Stimulated activated naive CD8-positive, alpha-beta T cell treated with anti-CD3 and anti-CD28 coated beads, Interleukin-15, Interleukin-2, amounts not matched to agents 100 ng/mL and 50 ng/mL, for 24 hours (primary cell): ENCODE measurements around the gene PAXX.

ENCODE experiments used
- H3K27ac Mint-ChIP-seq: one replicate; pipeline ENCODE4 v1.8.0; 2021; ENCODE audit warnings: mild to moderate bottlenecking, mixed read lengths
- H3K27me3 Mint-ChIP-seq: one replicate; pipeline ENCODE4 v1.8.0; 2021; ENCODE audit warnings: mixed read lengths
- H3K36me3 Mint-ChIP-seq: one replicate; pipeline ENCODE4 v1.8.0; 2021; ENCODE audit warnings: low read depth, mixed read lengths
- H3K4me1 Mint-ChIP-seq: one replicate; pipeline ENCODE4 v1.8.0; 2021; ENCODE audit warnings: low read depth, mixed read lengths
- H3K4me3 Mint-ChIP-seq: one replicate; pipeline ENCODE4 v1.8.0; 2021; ENCODE audit warnings: mild to moderate bottlenecking, mixed read lengths
- H3K9me3 Mint-ChIP-seq: one replicate; pipeline ENCODE4 v1.8.0; 2021; ENCODE audit warnings: mixed read lengths

Gene PAXX

DNA sequence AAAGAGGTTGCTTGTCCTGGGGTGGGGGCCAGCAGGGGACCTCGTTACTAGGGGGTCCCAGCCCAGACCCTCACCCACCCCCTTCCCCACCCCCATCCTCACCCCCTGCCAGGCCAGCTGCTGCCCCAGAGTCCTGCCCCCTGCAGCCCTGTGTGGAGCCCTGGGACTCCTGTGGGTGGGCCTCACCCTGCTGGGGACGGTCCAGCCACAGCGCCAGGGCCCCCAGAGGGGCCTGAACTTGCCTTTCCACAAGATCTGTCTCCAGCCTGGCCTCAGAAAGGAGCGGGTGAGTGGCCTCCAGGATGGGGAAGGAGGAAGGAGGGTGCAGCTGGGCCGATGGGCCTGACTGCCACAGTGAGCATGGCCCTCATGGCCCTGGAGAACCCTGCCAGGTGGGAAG, 22.4 kb upstream of the PAXX start:
- Mint-ChIP-seq H3K9me3 (no peaks in the 10 kb centered on the region), H3K4me3 (no peak overlapping the region), H3K4me1 (peaks cover 14% of the 10 kb centered on the region), H3K36me3 (no peaks in the 10 kb centered on the region), H3K27me3 (no peaks in the 10 kb centered on the region), H3K27ac (no peak overlapping the region)

DNA sequence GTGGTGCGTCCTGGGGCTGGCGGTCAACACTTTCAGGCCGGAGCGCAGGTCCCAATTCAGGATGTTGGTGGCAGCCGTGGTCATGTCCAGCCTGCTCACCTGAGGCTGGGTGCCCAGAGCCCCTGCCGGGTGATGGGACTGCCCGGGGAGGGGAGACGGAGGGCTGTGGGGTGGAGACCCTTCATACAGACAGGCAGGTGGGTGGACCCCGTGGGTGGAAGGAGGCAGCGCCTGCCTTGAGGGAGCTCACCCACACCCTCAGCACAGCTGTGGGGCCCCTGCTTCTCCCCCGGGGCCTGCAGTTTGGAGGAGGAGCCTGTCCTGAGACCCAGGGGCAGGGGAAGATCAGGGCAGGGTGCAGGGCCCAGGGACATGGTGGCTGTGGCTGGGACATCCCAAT, 21.9 kb upstream of the PAXX start:
- no peaks in the 10 kb centered on the region for H3K27me3 Mint-ChIP-seq
- H3K36me3 Mint-ChIP-seq = no peaks in the 10 kb centered on the region
- no peak overlapping the region for H3K27ac Mint-ChIP-seq
- H3K4me1 Mint-ChIP-seq = peaks cover 17% of the 10 kb centered on the region
- no peaks in the 10 kb centered on the region for H3K9me3 Mint-ChIP-seq
- H3K4me3 Mint-ChIP-seq = no peak overlapping the region

DNA sequence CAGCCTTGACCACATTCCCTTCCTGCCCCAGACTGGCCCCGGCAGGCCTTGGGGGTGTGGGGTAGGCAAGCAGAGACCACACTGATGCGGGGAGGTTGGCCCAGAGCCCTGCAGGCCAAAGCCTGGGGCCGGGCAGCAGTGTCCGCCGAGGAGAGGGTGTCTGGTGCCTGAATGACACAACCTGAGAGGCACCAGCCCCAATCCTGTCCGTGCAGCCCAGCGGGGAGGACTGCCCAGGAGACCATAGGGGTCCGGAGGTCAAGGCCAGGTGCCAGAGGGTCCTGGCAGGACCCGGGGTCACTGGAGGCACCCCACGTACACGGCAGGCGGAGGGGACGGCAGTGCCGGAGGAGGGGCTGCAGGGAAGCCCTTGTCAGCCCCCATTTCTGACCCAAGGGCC, 20.5 kb upstream of the PAXX start:
- no peaks in the 10 kb centered on the region for H3K27me3 Mint-ChIP-seq

DNA sequence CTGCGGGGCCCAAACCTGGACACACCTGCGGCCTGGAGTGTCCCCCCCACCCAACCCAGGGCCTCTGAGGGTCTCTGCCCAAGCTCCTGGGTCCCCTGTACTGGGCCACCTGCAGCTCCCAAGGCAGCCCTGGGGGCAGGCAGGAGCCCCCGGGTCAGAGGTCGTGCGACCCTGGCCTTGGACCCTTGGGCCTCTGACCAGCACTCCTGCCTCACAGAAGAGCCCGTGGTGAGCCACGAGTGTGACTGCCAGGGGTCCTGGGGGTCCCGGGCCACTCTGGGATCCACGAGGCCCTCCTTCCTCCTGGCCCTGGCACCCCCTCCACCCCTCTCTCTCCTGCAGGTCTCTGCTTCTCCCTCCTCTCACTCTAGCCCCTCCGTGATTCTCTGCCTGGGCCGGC, 19.9 kb upstream of the PAXX start:
- Mint-ChIP-seq H3K36me3 (no peaks in the 10 kb centered on the region), H3K4me1 (peaks cover 17% of the 10 kb centered on the region), H3K9me3 (no peaks in the 10 kb centered on the region), H3K27ac (no peak overlapping the region), H3K4me3 (no peak overlapping the region), H3K27me3 (no peaks in the 10 kb centered on the region)

More for the DNA sequence above, 20.5 kb upstream of the PAXX start:
- Mint-ChIP-seq H3K4me1 (peaks cover 17% of the 10 kb centered on the region), H3K9me3 (no peaks in the 10 kb centered on the region), H3K27ac (no peak overlapping the region), H3K36me3 (no peaks in the 10 kb centered on the region), H3K4me3 (no peak overlapping the region)

DNA sequence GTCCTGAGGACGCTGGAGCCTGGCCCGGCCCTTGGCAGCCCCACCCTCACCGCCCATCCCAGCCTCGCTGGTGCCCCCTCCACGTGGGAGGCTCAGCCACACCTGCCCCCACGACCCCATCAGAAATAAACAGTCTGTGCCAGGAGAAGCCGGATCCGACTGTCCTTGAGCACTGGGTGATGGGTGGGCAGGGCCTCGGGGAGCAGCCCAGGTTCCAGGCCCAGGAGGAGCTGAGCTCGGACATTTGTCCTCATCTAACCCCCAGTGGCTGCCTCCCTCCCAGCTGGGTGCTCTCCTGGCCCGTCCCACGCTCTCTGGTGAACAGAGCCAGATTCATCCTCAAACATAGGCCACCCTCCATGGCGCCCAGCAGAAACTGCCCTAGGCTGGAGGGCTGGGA, 19.5 kb upstream of the PAXX start:
- Mint-ChIP-seq H3K36me3 (no peaks in the 10 kb centered on the region), H3K9me3 (no peaks in the 10 kb centered on the region), H3K4me1 (peaks cover 17% of the 10 kb centered on the region), H3K4me3 (no peak overlapping the region), H3K27ac (no peak overlapping the region), H3K27me3 (no peaks in the 10 kb centered on the region)

DNA sequence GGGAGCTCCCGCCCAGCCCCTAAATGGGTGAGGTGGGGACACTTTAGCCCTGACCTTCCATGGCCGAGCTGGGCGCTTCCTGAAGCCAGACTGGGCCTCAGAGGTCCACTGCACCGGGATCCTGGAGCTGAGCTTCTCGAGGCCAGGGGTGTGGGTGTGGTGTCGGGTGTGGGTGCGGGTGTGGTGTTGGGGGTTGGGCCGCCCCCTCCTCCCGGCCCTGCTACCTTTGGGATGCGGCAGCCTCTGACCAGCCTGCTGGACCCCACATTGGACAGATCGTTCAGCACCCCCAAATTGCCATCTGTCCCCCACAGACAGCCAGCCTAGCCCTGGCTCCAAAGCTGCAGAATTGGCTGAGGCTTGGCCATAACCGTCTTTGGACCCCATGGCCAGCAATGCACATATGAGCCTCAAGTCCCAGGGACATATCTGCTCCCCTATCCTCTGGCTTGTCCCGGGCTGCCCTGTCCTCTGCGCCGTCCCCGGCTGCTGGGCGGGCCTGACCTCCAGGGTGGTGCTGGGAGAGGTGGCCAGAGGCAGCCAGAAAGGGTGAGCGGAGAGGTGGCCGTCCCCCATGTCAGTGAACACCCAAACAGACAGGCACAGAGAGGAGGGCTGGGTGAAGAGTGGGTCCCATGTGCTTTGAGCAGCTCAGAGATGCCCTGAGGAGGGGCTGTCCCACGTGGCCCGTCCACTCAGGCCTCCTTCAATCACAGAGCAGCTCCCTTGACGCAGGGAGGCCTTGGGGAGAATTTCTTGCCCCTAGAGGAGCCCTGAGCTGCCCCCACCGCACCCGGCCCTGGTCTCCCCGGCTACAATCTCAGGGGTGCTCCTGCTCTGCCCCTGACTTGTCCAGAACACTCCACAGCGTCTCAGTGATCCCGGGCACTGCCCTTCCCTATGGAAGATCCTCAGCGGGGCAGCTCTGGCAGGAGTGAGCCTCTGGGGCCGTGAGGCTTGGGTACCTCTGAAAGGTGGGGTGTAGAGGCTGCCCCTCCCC, 18.3 kb upstream of the PAXX start:
- H3K9me3 Mint-ChIP-seq = no peaks in the 10 kb centered on the region
- no peaks in the 10 kb centered on the region for H3K27me3 Mint-ChIP-seq
- peaks cover 17% of the 10 kb centered on the region for H3K4me1 Mint-ChIP-seq
- H3K36me3 Mint-ChIP-seq = no peaks in the 10 kb centered on the region
- no peak overlapping the region for H3K27ac Mint-ChIP-seq
- no peak overlapping the region for H3K4me3 Mint-ChIP-seq

DNA sequence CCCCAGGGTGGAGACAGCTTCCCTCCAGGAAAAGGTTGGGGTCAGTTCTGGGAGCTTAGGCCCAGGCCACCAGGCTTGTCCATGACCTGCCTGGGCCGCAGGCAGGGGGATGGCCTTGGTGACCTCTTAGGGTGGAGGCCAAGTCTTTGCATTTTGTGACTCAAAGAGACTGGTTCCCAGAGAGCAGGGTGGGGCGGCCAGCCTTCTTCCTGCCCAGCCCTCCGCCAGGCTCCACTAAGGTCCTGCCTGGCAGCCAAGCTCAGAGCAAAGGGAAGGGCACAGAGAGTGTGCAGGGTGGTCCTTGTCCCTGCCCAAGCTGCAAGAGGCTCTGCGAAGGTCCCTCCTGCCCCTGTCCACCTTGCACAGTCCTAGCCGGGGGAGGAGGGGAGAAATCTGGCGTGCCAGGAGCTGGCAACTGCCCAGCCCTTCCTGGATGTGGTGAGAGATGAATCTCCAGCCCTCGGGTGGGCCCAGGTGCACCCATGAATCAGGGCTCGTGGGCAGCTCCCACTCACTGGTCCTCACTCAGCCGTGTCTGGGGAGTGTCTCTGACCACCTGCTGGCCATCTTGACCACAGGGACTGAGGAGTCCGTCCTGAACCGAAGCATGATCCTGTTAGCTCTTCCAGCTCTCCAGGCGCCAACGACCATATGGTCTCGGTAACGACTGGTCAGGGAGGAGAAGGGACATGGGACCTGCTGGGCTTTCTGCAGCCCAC, 17.2 kb upstream of the PAXX start:
- peaks cover 17% of the 10 kb centered on the region for H3K4me1 Mint-ChIP-seq
- H3K9me3 Mint-ChIP-seq = no peaks in the 10 kb centered on the region
- H3K27me3 Mint-ChIP-seq = no peaks in the 10 kb centered on the region
- H3K4me3 Mint-ChIP-seq = no peak overlapping the region
- no peak overlapping the region for H3K27ac Mint-ChIP-seq
- H3K36me3 Mint-ChIP-seq = no peaks in the 10 kb centered on the region

DNA sequence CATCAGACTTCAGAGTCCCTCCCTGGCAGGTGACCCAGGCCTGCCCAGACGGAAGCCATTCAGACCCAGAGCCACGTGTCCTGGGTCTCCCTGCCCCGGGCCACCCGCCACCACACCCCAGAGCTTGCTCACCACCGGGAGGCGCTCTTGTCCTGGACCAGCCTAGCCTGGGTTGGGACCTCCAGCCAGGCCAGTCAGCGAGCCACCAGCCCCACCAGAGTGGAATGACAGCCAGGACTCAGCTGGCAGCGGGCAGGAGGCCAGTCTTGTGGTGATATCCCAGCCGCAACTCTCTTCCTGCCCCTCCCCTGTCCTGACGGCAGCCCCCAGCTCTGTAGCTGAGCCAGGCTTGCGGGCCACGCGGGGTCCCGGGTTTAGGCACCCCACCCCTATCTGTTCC, 16.6 kb upstream of the PAXX start:
- no peak overlapping the region for H3K4me3 Mint-ChIP-seq
- no peaks in the 10 kb centered on the region for H3K27me3 Mint-ChIP-seq
- no peak overlapping the region for H3K27ac Mint-ChIP-seq
- peaks cover 17% of the 10 kb centered on the region for H3K4me1 Mint-ChIP-seq
- H3K9me3 Mint-ChIP-seq = no peaks in the 10 kb centered on the region
- no peaks in the 10 kb centered on the region for H3K36me3 Mint-ChIP-seq

DNA sequence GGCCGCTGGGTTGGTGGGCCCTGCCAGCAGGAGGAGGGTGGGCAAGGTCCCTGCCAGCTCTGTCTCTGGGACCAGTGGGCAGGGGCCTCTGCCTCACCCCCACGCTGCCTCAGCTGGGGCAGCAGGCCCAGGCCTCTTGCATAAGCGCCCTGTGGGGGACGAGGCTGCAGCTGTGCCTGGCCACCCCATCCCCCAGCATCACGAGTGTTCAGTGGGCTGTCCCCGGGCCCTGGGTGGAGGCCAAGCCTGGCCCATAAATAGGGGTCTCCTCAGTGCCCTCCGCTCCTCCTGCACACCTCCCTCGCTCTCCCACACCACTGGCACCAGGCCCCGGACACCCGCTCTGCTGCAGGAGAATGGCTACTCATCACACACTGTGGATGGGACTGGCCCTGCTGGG, 15.0 kb upstream of the PAXX start, which contains the start of gene PTGDS:
Gene PTGDS (plus strand): TSS at position 282 of the 400 bp plus-strand sequence. CDS start 75 bp downstream, at position 357.
- H3K4me1 Mint-ChIP-seq = peaks cover 17% of the 10 kb centered on the region
- no peaks in the 10 kb centered on the region for H3K9me3 Mint-ChIP-seq
- H3K4me3 Mint-ChIP-seq = no peak within 1 kb of the TSS
- no peaks in the 10 kb centered on the region for H3K36me3 Mint-ChIP-seq
- no peak within 1 kb of the TSS for H3K27ac Mint-ChIP-seq
- H3K27me3 Mint-ChIP-seq = no peaks in the 10 kb centered on the region

DNA sequence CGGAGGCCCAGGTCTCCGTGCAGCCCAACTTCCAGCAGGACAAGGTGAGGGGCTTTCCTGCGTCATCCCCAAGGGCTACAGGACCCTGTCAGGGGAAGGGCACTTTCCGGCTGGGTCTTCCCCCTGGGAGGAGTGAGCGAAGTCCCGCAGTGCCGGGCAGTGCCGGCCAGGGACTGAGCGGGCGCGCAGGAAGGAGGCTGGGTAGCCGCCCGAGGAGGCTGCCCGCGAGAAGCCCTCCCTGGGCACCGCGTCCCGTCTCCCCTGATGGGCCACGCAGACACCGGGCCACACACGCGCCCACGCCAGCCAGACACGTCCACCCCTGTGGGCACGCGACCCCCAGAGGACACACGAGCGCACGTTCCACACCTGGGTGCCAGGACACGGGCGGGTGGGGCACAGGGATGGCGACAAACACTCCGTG, 14.6 kb upstream of the PAXX start:
- no peaks in the 10 kb centered on the region for H3K9me3 Mint-ChIP-seq
- H3K27me3 Mint-ChIP-seq = no peaks in the 10 kb centered on the region
- H3K27ac Mint-ChIP-seq = no peak overlapping the region
- no peaks in the 10 kb centered on the region for H3K36me3 Mint-ChIP-seq
- peaks cover 17% of the 10 kb centered on the region for H3K4me1 Mint-ChIP-seq
- no peak overlapping the region for H3K4me3 Mint-ChIP-seq

DNA sequence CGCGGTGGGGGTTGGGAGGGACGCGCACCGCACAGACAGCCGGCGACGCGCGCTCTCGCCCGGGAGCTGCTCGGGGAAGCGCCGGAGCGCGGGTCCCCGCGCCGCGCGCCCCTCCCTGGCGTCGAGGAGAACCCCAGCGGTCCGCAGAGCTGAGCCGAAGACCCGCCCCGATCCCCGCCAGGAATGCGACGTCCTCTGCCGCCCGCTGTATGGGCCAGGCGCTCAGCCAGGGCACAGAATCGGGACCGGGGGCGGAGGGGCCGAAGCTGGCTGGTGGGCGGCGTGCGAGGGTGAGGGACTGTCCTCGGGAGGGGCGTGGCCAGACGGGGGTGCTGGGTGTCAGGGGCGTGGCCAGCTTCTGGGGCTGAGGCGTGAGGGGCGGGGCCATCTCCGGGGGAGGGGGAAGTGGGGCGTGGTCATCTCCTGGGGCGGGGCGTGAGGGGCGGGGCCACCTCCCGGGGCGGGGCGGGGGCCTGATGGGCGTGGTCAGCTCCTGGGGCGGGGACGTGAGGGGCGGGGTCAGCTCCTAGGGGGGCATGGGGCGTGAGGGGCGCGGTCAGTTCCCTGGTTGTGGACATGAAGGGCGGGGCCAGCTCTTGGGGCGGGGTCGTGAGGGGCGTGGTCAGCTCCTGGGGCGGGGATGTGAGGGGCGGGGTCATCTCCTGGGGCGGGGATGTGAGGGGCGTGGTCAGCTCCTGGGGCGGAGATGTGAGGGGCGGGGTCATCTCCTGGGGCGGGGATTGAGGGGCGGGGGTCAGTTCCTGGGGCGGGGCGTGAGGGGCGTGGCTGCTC, 14.0 kb upstream of the PAXX start:
- no peaks in the 10 kb centered on the region for H3K9me3 Mint-ChIP-seq
- peaks cover 17% of the 10 kb centered on the region for H3K4me1 Mint-ChIP-seq
- H3K4me3 Mint-ChIP-seq = no peak overlapping the region
- no peak overlapping the region for H3K27ac Mint-ChIP-seq
- H3K36me3 Mint-ChIP-seq = no peaks in the 10 kb centered on the region
- H3K27me3 Mint-ChIP-seq = no peaks in the 10 kb centered on the region

DNA sequence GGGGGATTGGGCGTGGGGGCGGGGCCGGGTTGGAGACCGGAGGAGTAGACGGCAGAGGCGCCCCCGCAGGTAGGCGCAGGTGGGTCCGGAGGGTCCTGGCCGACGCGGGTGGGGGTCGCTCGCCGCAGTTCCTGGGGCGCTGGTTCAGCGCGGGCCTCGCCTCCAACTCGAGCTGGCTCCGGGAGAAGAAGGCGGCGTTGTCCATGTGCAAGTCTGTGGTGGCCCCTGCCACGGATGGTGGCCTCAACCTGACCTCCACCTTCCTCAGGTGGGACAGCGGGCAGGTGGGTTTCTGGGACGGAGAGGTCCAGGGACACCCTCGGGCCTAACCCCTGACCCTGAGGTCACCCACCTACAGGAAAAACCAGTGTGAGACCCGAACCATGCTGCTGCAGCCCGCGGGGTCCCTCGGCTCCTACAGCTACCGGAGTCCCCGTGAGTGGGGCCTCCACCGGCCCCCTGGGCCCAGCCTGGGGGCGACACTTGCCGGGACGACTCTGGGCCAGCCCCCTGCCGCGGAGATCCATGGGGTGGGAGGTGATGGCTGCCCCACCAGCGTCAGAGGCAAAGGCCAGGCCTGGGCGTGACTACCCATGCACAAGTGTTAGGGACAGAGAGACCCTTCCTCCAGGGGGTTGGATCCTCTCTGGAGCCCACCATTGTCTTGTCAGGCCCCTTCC, 13.2 kb upstream of the PAXX start:
- H3K27ac Mint-ChIP-seq = no peak overlapping the region
- no peak overlapping the region for H3K4me3 Mint-ChIP-seq
- peaks cover 4% of the 10 kb centered on the region for H3K27me3 Mint-ChIP-seq
- H3K9me3 Mint-ChIP-seq = no peaks in the 10 kb centered on the region
- peaks cover 17% of the 10 kb centered on the region for H3K4me1 Mint-ChIP-seq
- H3K36me3 Mint-ChIP-seq = no peaks in the 10 kb centered on the region

DNA sequence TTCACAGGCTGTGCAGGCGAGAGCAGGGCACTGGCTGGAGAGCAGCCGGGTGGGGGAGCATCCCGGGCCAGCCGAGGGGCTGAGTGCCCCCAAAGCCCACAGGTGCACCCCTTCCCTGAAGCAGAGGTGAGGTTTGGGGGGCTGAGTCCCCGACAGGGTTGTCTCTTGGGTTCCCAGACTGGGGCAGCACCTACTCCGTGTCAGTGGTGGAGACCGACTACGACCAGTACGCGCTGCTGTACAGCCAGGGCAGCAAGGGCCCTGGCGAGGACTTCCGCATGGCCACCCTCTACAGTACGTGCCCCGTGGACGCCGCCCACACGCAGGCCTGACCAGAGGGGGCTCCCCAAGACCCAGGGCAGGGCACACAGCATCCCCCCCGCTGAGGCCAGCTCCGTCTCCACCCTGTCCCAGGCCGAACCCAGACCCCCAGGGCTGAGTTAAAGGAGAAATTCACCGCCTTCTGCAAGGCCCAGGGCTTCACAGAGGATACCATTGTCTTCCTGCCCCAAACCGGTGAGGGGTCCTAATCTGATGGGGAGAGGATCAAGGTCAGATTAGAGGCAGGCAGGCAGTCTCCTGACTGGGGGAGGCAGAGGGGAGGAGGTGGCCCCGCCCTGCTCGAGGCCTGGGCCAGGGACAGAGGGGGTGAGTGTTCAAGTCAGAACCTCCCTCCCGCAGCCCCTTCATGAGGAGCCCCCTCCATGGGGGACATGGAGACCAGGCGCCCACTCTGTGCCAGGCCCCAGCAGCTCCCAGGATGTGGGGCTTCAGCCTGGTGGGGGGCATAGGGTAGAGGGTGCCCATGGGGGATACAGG, 12.2 kb upstream of the PAXX start:
- Mint-ChIP-seq H3K4me1 (peaks cover 14% of the 10 kb centered on the region), H3K36me3 (no peaks in the 10 kb centered on the region), H3K4me3 (no peak overlapping the region), H3K27me3 (peaks cover 6% of the 10 kb centered on the region), H3K9me3 (no peaks in the 10 kb centered on the region), H3K27ac (no peak overlapping the region)
